ENCODE data around the gene ABCB8.

Gene ABCB8

GRCh38 chr7:151059367-151060112, 31.3 kb downstream of the ABCB8 start, which contains the start of gene SLC4A2:
SLC4A2 (plus strand) TSS chr7:151059589; CDS start chr7:151061988, 2,399 bp downstream.
- DNase-seq, result peak; percentile 40

- DNase-seq, result no peak
Measured at GRCh38 chr7:151060113-151060415, 31.8 kb downstream of the ABCB8 start.

GRCh38 chr7:151060416-151061212, 32.4 kb downstream of the ABCB8 start:
- no peak for DNase-seq

GRCh38 chr7:151061213-151062110, 33.2 kb downstream of the ABCB8 start:
- DNase-seq, result no peak

GRCh38 chr7:151062111-151062398, 33.8 kb downstream of the ABCB8 start:
- DNase-seq, result no peak

GRCh38 chr7:151062399-151063211, 34.4 kb downstream of the ABCB8 start:
- no peak for DNase-seq

- no peak for DNase-seq
Measured at GRCh38 chr7:151063212-151063561, 34.9 kb downstream of the ABCB8 start.

GRCh38 chr7:151064454-151064853, 36.2 kb downstream of the ABCB8 start:
- DNase-seq, result no peak

GRCh38 chr7:151064993-151065392, 36.7 kb downstream of the ABCB8 start:
- no peak for DNase-seq

- DNase-seq, result no peak
Measured at GRCh38 chr7:151065516-151065915, 37.3 kb downstream of the ABCB8 start.

GRCh38 chr7:151066273-151066974, 38.2 kb downstream of the ABCB8 start:
- no peak for DNase-seq

GRCh38 chr7:151068069-151068773, 40.0 kb downstream of the ABCB8 start:
- no peak for DNase-seq

GRCh38 chr7:151069841-151070573, 41.8 kb downstream of the ABCB8 start:
- no peak for DNase-seq

- no peak for DNase-seq
Measured at GRCh38 chr7:151070574-151070960, 42.3 kb downstream of the ABCB8 start.

GRCh38 chr7:151071032-151071866, 43.0 kb downstream of the ABCB8 start:
- no peak for DNase-seq

- DNase-seq, result no peak
Measured at GRCh38 chr7:151073990-151074389, 45.7 kb downstream of the ABCB8 start.

- no peak for DNase-seq
Measured at GRCh38 chr7:151074817-151075661, 46.8 kb downstream of the ABCB8 start.

- DNase-seq, result no peak
Measured at GRCh38 chr7:151075662-151075971, 47.4 kb downstream of the ABCB8 start.

GRCh38 chr7:151075978-151076426, 47.8 kb downstream of the ABCB8 start:
- no peak for DNase-seq

Measured in GF-D8 (cell line).